Measurements from ENCODE around the gene MCIDAS.

- no peak for TF ChIP-seq CTCF (IDR thresholded peaks at IDR 0.05)
- no peak for TF ChIP-seq POLR2A (IDR thresholded peaks at IDR 0.05)
Measured at GRCh38 chr5:55231919-55232270, 4.8 kb upstream of the MCIDAS start.

Data from prostate gland (tissue), 2 donors.